GM18868 (cell line): ENCODE results near the gene NDUFB6.
A peak's percentile ranks its signal among the peaks of the same experiment; 100 is the strongest.
"Not testable (repeated sequence)": the region's sequence is repeated elsewhere in the genome, so short reads cannot be mapped to it uniquely, and the experiment has no call there.

Experiments used
- ATAC-seq: cut with Tn5 transposase; IDR thresholded peaks from one replicate; pipeline ENCODE4 v1.9.1; 2021; ENCODE audit warnings: mild to moderate bottlenecking, moderate library complexity; ENCODE audit not compliant: unreplicated experiment

NDUFB6 gene

DNA sequence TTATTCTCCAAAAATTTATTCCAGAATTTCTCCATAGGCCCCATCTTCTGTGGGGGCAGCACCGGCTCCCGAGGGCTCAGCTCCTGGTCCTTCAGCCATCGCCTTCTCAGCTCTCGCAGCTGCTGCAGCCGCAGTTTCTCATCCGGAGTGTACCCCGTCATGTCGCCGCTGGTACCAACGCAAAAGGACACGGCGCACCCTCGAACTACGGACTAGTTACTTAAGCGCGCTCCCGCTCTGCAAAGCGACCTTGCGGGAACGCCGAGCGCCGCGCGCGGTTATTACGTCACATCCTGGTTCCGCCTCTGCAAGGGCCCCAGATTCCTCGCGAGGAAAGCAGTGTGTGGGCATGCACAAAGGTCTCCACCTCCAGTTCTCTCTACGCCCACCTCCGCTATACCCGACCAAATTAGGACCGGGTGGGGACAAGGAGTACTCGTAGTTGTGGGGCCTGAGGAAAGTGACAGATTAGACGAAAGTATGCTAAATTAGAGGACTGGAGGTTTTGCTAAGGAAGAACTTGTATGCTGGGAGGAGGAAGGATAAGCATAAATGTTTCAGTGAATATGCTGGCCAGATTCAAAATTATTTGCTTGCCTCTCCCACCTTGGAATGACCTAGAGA is at the start of gene NDUFB6:
NDUFB6 (minus strand) TSS at position 260 of the 624 bp plus-strand sequence; CDS start at position 161, 99 bp downstream.
- ATAC-seq = peak; percentile 84

DNA sequence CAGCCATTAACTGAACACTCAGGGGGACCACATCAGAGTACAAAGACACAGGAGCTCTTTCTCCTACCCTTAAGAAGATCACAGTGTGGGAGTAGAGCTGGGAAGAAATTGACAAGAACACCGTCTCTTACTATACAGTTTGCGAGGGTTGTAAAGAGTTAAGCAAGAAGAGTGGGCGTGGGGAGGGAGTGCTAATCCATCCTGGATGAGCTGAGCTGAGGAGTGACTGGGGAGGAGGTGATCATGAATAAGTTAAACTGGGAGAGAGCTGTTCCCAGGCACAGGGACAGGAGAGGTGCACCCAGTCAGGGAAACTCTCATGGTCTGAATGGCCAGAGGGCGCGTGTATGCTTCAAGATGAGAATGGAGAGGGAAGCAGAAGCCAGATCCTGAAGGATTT is 45.3 kb upstream of the NDUFB6 start:
- no peak for ATAC-seq

GRCh38 chr9:32606811-32607210 is 33.9 kb upstream of the NDUFB6 start:
- ATAC-seq = no peak

DNA sequence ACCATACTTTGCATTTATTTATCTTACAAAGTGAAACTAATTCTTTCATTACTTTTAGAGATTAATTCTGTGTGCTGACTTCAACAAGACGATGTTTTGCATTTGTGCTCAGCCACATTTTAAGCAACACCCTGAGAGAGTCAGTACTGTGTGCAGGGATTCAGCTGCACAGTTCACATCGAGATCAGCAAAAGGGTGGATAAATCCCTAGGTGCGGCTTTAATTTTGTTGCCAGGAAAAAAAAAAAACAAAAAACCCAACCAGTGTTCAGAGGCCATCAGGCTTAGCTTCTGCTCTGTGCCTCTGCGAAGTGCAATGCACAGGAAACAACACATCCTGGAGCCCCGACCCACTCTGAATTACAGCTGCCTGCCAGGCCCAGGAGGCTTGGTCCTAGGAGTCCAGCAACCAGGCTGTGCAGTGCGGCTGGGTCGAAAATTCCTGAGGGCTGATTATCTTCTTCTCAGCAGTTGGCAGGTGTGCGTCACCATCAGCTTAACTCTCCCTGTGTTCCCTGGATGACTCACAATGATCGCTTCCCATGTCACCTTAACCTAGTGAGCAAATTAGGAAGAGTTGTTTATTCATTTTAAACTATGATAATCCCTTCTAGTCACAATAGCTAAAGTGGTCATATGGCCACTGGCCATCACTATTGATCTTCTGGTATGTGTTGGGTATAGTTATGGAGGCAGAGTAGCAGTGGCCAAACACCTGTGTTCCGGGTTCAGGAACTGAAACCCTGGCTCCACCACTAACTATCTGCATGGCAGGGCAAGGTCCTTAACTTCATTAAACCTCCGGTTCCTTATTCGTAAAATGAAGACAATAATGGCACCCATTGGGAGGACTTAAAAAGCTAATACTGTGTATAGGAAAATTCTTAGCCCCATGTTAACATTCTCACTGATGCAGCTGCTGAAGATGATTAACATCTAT is 31.2 kb upstream of the NDUFB6 start:
- ATAC-seq = peak; percentile 72

GRCh38 chr9:32599021-32599420 is 26.1 kb upstream of the NDUFB6 start:
- ATAC-seq = not testable (repeated sequence)

DNA sequence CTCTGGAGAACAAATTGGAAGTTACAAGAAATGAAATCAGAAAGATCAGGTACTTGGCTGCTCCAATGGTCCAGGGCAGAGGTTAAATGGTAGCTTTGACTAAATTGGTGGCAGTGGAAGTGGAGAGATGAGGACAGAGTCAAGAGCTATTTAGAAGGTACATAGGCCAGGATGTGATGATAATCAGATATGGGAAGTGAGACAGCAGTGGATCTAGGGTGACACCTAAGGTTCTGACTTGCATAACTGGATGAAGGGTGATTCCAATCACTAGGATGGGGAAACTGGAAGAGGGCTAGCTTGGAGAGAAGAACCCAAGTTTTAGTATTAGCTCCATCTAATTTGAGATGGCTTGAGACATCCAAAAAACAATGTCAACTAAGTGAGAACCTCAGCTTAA is 24.0 kb upstream of the NDUFB6 start:
- no peak for ATAC-seq

GRCh38 chr9:32596096-32596865 is 23.3 kb upstream of the NDUFB6 start:
- ATAC-seq = no peak

DNA sequence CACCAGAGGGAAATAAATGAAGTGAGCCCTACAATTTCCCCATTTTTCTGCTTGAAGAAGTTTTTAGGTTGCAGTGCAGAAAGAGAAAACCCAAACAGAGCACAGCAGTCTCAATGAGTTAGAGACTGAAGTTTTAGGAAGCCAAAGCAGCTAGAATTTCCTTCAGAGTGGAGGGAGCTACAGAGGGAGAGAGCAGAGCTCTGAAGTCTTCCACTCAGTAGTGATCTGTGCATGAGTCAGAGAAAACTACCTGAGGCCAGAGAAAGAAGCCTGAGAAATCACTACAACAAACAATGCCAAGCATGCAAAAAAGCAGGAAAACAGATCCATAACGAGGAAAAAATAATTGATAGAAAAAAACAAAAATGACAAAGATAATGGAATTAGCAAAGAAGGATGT is 17.9 kb upstream of the NDUFB6 start:
- no peak for ATAC-seq

DNA sequence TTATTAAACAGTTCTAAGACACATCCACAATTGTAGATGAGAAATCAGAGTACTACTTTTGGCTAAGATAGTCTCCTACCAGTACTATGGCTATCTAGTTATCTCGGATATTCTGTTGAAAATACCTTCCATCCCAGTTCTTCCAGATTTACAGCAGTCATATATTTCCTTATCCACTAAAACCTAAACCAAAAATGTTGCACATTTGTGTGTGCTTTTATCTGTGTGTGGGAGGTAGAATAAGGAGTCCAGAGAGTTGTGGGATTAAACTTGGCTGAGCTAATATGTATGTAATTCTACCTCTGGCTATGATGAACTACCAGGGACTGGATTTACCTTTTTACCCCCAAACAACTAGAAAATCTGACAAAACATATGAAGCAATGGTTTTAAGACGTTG is 17.5 kb upstream of the NDUFB6 start:
- ATAC-seq = no peak

DNA sequence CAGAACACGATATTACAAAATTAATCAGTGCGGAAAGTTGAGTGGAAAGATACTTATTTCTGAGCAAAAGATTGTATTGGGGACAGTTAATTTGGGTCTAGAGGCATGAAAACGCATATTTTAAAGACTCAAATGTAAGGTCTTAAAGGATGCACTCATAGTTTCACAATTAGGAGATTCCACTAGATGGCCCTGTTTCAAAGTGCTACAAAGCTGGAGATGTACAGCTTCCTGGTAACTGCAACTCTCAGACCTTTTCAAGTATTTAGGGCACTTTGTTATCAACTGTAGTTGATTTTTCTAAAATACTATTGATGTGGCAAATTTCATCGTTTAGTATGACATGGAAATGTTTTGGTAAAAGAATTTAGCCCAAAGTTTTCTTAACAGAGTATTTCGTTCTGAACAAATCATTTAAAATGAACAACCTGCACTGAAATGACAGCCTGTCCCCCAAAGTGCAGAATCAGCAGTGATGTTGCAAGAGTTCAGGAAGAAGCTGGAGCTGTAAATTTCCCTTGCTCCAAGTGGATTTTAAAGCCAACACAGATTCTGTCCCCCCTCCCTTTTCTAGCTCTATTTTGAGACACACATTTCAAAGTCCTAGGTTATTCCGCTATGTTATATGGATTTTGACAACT is 16.2 kb upstream of the NDUFB6 start:
- peak; percentile 76 for ATAC-seq

- peak; percentile 72 for ATAC-seq
These were observed 14.9 kb upstream of the NDUFB6 start for GRCh38 chr9:32587901-32588300.

- no peak for ATAC-seq
These were observed 11.8 kb upstream of the NDUFB6 start for GRCh38 chr9:32584784-32585183.

DNA sequence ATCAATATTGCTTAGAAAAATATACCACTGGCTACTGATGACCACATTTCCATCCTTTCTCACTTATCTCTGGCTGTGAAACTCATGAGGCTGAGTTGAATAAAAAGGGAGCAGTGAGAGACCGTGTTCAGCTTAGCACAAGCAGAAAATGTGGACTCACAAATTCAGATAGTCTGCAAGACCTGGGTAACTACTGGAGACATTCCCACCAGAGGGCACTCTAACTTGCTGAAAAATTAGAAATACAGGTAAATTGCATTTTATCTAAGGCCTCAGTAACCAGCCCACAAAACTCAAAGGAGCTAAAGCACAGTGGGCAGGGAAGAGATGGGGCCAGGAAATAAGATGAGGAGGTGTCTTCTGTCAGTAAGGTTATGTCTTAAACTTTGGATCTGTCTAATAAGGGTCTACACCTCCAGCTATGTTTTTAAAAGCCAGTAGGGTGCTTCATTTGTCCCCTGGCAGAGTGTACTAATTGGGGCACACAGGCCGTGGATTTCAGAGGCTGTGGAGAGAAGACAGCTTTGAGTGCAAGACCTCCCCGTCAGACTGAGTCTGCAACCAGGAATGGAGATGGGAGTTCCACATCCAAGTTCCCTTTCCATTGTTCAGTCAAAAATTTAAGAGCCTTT is 8.7 kb upstream of the NDUFB6 start:
- peak; percentile 53 for ATAC-seq

GRCh38 chr9:32580631-32581300 is 7.8 kb upstream of the NDUFB6 start:
- no peak for ATAC-seq

- peak; percentile 55 for ATAC-seq
These were observed 6.9 kb upstream of the NDUFB6 start for GRCh38 chr9:32579706-32580331.

DNA sequence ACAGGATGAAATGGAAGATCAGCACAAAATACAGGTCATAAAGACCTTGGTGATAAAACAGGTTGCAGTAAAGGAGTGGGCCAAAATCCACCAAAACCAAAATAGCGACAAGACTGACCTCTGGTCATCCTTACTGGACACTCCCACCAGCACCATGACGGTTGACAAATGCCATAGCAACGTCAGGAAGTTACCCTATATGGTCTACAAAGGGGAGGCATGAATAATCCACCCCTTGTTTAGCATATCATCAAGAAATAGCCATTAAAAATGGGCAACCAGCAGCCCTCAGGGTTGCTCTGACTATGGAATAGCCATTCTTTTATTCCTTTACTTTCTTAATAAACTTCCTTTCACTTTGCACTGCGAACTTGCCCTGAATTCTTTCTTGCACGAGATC is 6.0 kb upstream of the NDUFB6 start:
- no peak for ATAC-seq

- no peak for ATAC-seq
These were observed 4.4 kb upstream of the NDUFB6 start for GRCh38 chr9:32577316-32577715.

GRCh38 chr9:32574858-32575257 is 1.9 kb upstream of the NDUFB6 start:
- no peak for ATAC-seq

DNA sequence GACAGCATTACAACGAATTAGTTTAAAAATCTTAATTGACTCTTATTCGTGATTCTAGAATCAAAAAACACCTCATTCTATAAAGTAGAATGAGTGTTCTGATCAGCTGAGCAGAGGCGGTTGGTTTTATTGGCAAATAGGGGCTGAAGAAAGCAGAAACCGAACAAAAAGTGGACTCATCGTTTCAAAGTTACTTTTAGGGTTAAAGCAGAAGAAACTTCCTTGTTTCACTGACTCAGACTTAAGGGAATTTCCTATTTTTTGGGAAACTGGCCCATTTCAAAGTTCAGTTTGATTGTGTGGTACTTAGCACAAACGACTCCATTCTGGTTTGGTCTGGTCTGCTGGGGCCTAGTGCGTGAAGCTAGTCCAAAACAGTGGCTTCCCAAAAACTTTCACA is 862 bp upstream of the NDUFB6 start:
- ATAC-seq = no peak
